ENCODE data around the gene KCTD11. TPM values are rescaled to one million over a fixed set of nuclear protein-coding genes. Genes with fewer than 3 reads are reported as not detected.

The KCTD11 gene
- polyA plus RNA-seq, 1 donor (not counting 4 experiments of a cell fraction or from before 2014, with no cell fraction given), result 18.5 TPM

GRCh38 chr17:7311110-7311705 is 40.8 kb upstream of the KCTD11 start:
- Histone ChIP-seq H3K9ac (ENCODE audit: control insufficient read depth, extremely low read depth, insufficient read depth, low read length) (peak overlapping the region; percentile 16), H3K4me3 (ENCODE audit: control insufficient read depth in 2 of 3, extremely low read depth in 1 of 3, insufficient read depth in 2 of 3, low read depth in 1 of 3, low read length in 3 of 3) (no peak overlapping the region), H3K4me2 (ENCODE audit: control insufficient read depth, extremely low read depth, insufficient read depth, low read depth, low read length) (no peak overlapping the region), H3K9me1 (ENCODE audit: control insufficient read depth, extremely low read depth, insufficient read depth, low read length) (peaks cover 8% of the 10 kb centered on the region), H3K27ac (ENCODE audit: control insufficient read depth, insufficient read depth, low read length) (no peak overlapping the region), H3K9me3 (ENCODE audit: control insufficient read depth, low read depth, low read length) (no peaks in the 10 kb centered on the region), H3K27me3 (ENCODE audit: control insufficient read depth, extremely low read depth, insufficient read depth, low read length) (no peaks in the 10 kb centered on the region), H2AFZ (ENCODE audit: control insufficient read depth, low read length) (no peak overlapping the region), H3K4me1 (ENCODE audit: control insufficient read depth, extremely low read depth, insufficient read depth, low read length) (peaks cover 48% of the 10 kb centered on the region), H4K20me1 (ENCODE audit: control insufficient read depth, extremely low read depth, insufficient read depth, low read length) (peaks cover 50% of the 10 kb centered on the region), H3K36me3 (ENCODE audit: control insufficient read depth in 2 of 2, extremely low read depth in 1 of 2, insufficient read depth in 2 of 2, low read length in 2 of 2) (peaks cover 38 to 54% of the 10 kb centered on the region in 2 experiments), H3K79me2 (ENCODE audit: control insufficient read depth, insufficient read depth, low read length) (peaks cover 62% of the 10 kb centered on the region)
- FAIRE-seq, result no peak
- dilution Hi-C loops (cut with MboI; ENCODE audit: extremely low pct_ligation_motif_present, low sequenced_read_pairs), result no loop called here
- TF ChIP-seq, protein P1, sequence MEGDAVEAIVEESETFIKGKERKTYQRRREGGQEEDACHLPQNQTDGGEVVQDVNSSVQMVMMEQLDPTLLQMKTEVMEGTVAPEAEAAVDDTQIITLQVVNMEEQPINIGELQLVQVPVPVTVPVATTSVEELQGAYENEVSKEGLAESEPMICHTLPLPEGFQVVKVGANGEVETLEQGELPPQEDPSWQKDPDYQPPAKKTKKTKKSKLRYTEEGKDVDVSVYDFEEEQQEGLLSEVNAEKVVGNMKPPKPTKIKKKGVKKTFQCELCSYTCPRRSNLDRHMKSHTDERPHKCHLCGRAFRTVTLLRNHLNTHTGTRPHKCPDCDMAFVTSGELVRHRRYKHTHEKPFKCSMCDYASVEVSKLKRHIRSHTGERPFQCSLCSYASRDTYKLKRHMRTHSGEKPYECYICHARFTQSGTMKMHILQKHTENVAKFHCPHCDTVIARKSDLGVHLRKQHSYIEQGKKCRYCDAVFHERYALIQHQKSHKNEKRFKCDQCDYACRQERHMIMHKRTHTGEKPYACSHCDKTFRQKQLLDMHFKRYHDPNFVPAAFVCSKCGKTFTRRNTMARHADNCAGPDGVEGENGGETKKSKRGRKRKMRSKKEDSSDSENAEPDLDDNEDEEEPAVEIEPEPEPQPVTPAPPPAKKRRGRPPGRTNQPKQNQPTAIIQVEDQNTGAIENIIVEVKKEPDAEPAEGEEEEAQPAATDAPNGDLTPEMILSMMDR (optimal IDR thresholded peaks at IDR 0.05 in 1 of 3, IDR thresholded peaks at IDR 0.05 in 1 of 3, conservative IDR thresholded peaks at IDR 0.05 in 1 of 3; ENCODE audit: extremely low read depth in 1 of 3, insufficient read depth in 2 of 3, low read length in 3 of 3), result no peak
- no peak for TF ChIP-seq EZH2 (IDR thresholded peaks at IDR 0.05; ENCODE audit: low read length)
- no peak for DNase-seq (ENCODE audit: low read depth, low spot score)

DNA sequence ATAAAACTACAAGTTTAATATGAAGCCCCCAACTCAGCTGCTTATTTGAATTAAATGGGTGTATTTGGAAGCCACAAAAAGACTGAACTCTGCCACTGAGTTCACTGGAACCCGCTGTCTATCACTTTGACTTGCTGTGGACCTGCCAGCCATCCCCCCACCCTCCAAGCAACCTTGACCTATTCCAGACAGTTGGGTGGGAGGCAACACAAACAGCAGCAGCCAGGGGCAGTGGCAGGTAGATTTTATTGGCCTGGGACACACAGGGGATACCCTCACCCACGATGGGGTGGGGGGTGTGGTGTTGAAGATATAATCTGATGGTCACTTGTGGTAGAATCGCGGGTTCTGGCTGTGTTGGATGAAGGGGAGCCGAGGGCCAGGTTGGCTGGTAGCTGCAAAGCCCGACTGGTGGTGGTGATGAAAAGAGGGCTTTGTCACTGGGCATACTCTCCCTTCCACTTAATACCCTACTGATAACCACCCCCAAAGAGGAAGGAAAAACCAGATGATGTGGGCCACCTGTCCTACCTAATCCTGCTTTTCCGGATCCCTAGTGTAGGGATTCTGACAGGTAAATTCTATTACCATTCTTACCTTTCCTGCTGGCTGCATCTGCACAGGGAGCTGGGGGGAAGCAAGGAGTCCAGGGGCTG is 39.4 kb upstream of the KCTD11 start:
- FAIRE-seq, result no peak
- H3K27ac ChIP-seq (ENCODE audit: control insufficient read depth, insufficient read depth, low read length), result no peak overlapping the region
- H3K4me1 ChIP-seq (ENCODE audit: control insufficient read depth, extremely low read depth, insufficient read depth, low read length), result peaks cover 46% of the 10 kb centered on the region

More for the DNA sequence above, 39.4 kb upstream of the KCTD11 start:
- no peak for DNase-seq (ENCODE audit: low read depth, low spot score)
- Histone ChIP-seq H3K9me1 (ENCODE audit: control insufficient read depth, extremely low read depth, insufficient read depth, low read length) (peaks cover 8% of the 10 kb centered on the region), H3K79me2 (ENCODE audit: control insufficient read depth, insufficient read depth, low read length) (peaks cover 61% of the 10 kb centered on the region), H2AFZ (ENCODE audit: control insufficient read depth, low read length) (no peak overlapping the region), H3K36me3 (ENCODE audit: control insufficient read depth in 2 of 2, extremely low read depth in 1 of 2, insufficient read depth in 2 of 2, low read length in 2 of 2) (peaks cover 38 to 61% of the 10 kb centered on the region in 2 experiments), H3K4me3 (ENCODE audit: control insufficient read depth in 2 of 3, extremely low read depth in 1 of 3, insufficient read depth in 2 of 3, low read depth in 1 of 3, low read length in 3 of 3) (no peak overlapping the region), H4K20me1 (ENCODE audit: control insufficient read depth, extremely low read depth, insufficient read depth, low read length) (peaks cover 50% of the 10 kb centered on the region), H3K9ac (ENCODE audit: control insufficient read depth, extremely low read depth, insufficient read depth, low read length) (no peak overlapping the region), H3K9me3 (ENCODE audit: control insufficient read depth, low read depth, low read length) (no peaks in the 10 kb centered on the region), H3K4me2 (ENCODE audit: control insufficient read depth, extremely low read depth, insufficient read depth, low read depth, low read length) (peak overlapping the region; percentile 88), H3K27me3 (ENCODE audit: control insufficient read depth, extremely low read depth, insufficient read depth, low read length) (no peaks in the 10 kb centered on the region)
- dilution Hi-C loops (cut with MboI; ENCODE audit: extremely low pct_ligation_motif_present, low sequenced_read_pairs), result no loop called here
- no peak for TF ChIP-seq EZH2 (IDR thresholded peaks at IDR 0.05; ENCODE audit: low read length)
- TF ChIP-seq, protein P1 (optimal IDR thresholded peaks at IDR 0.05 in 1 of 3, IDR thresholded peaks at IDR 0.05 in 1 of 3, conservative IDR thresholded peaks at IDR 0.05 in 1 of 3; ENCODE audit: extremely low read depth in 1 of 3, insufficient read depth in 2 of 3, low read length in 3 of 3), result no peak

Data from keratinocyte (primary cell).